Keratinocyte (primary cell): ENCODE results near the gene ADH1C.

Source experiments
- EZH2 ChIP-seq: IDR thresholded peaks from one replicate; pipeline ENCODE4 v1.6.1; 2012; ENCODE audit warnings: inconsistent platforms, mild to moderate bottlenecking, low read length, moderate library complexity
- TF ChIP-seq, protein P1 (sequence below), 3 experiments: IDR thresholded peaks in 1 of 3; conservative IDR thresholded peaks in 1 of 3; optimal IDR thresholded peaks in 1 of 3; 2 replicates in 2 of 3; 3 replicates in 1 of 3; pipeline versions ENCODE3 to v1.5.1; 2011; ENCODE audit warnings: low read length in 3 of 3, mild to moderate bottlenecking in 3 of 3, moderate library complexity in 2 of 3, control low read depth in 1 of 3, inconsistent platforms in 1 of 3; ENCODE audit not compliant: insufficient read depth in 2 of 3; ENCODE audit errors: extremely low read depth in 1 of 3

DNA sequence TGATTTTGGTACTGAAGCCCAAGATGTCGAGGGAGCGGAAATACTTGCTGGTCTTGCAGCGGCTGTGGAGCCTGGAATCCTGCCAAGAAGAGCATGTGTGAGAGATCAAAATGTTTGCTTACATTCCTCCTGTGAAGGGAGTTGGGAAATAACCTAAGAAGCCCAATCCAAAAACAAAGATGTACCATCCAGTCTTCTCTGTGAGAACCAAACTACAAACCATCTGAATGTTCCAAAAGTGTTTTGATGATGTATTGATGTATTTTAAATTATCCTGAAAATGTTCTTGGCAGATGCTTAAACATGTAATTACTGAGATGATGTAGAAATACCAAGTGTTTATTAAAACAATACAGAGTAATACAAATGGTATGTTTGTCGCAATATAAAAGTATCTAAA, 51.6 kb downstream of the ADH1C start:
- TF ChIP-seq, protein P1, sequence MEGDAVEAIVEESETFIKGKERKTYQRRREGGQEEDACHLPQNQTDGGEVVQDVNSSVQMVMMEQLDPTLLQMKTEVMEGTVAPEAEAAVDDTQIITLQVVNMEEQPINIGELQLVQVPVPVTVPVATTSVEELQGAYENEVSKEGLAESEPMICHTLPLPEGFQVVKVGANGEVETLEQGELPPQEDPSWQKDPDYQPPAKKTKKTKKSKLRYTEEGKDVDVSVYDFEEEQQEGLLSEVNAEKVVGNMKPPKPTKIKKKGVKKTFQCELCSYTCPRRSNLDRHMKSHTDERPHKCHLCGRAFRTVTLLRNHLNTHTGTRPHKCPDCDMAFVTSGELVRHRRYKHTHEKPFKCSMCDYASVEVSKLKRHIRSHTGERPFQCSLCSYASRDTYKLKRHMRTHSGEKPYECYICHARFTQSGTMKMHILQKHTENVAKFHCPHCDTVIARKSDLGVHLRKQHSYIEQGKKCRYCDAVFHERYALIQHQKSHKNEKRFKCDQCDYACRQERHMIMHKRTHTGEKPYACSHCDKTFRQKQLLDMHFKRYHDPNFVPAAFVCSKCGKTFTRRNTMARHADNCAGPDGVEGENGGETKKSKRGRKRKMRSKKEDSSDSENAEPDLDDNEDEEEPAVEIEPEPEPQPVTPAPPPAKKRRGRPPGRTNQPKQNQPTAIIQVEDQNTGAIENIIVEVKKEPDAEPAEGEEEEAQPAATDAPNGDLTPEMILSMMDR (optimal IDR thresholded peaks at IDR 0.05 in 1 of 3, IDR thresholded peaks at IDR 0.05 in 1 of 3, conservative IDR thresholded peaks at IDR 0.05 in 1 of 3; ENCODE audit: extremely low read depth in 1 of 3, insufficient read depth in 2 of 3, low read length in 3 of 3): no peak
- no peak for TF ChIP-seq EZH2
